HG02970 (cell line): ENCODE results near the gene TSPAN5.

Experiments
- ATAC-seq: cut with Tn5 transposase; IDR thresholded peaks from one replicate; pipeline ENCODE4 v1.9.1; 2021; ENCODE audit warnings: mild to moderate bottlenecking, moderate library complexity, moderate number of reproducible peaks; ENCODE audit not compliant: unreplicated experiment, low FRiP score

TSPAN5 gene

GRCh38 chr4:98652996-98653395 lies 5.4 kb downstream of the TSPAN5 start:
- ATAC-seq: no peak

DNA sequence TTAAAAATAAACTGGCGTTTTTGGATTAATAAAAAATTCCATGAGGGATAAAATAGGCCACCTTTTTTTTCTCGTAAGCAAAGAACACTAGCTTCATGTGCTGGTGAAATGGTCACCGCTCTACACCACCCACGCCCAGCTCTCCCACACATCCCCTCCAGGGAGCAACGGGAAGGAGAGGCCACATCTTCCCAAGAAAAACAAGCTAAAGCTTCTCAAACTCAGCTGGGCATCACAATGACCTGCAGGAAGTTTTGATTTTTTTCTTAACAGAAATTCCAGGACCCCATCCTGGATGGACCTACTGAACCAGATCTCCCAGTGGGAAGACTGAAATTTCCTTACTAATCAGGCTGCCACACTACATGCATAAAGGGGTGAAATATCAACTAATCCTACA lies 9.8 kb downstream of the TSPAN5 start:
- ATAC-seq: no peak

DNA sequence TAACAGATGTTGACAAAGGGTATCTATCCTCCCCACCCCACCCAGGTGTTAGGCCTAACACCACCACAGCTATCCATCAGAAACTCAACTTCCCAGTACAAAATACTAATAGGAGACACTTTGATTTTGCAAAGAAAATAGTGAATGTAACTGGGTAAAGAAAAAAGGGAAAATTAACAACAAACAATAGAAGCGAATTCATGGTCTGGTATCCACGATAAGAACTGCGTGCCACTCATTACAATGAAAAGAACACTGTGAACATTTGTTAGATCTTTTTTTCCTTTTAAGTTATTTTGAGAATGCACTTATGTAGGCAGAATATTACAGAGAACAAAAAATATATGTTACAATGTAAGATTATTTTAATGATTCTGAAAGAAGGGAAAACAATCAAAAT lies 12.0 kb downstream of the TSPAN5 start:
- no peak for ATAC-seq

- ATAC-seq: no peak
Observed at GRCh38 chr4:98645527-98645926, 12.9 kb downstream of the TSPAN5 start.

- no peak for ATAC-seq
Observed at GRCh38 chr4:98643755-98644154, 14.7 kb downstream of the TSPAN5 start.

GRCh38 chr4:98642991-98643426 lies 15.4 kb downstream of the TSPAN5 start:
- ATAC-seq: no peak

- ATAC-seq: no peak
Observed at GRCh38 chr4:98641906-98642668, 16.3 kb downstream of the TSPAN5 start.

GRCh38 chr4:98641376-98641775 lies 17.0 kb downstream of the TSPAN5 start:
- ATAC-seq: no peak

DNA sequence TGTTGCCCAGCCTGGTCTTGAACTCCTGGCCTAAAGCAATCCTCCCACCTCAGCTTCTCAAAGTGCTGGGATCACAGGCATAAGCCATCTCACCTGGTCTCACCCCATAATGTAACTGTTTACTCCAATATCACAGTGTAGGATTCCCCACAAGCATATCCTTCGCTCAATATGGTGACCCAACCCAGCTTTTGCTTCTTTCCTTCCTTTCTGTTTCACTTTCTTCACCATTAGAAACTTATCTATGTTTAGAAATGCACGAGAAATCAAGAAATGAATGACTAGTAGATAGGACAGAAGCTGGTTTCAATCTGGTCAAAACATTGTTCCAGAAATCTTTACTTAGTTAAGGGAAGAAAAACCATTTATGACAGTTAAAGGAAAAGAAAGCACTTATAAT lies 18.9 kb downstream of the TSPAN5 start:
- no peak for ATAC-seq

DNA sequence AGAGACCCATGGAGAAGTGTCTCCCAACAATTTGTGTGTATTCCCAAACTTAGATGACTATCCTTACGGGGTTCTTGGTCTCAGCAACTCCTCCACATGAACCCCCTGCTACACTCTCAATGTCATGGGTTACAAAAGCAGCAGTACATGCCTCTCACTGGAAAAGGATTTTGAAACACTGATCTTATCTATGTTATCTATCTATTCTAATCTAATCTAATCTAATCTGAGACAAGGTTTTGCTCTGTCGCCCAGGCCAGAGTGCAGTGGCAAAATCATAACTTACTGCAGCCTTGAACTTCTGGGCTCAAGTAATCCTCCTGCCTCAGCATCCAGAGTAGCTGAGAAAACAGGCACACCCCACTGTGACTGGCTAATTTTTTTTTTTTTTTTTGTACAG lies 19.3 kb downstream of the TSPAN5 start:
- ATAC-seq: no peak

- ATAC-seq: no peak
Observed at GRCh38 chr4:98638661-98639060, 19.8 kb downstream of the TSPAN5 start.

DNA sequence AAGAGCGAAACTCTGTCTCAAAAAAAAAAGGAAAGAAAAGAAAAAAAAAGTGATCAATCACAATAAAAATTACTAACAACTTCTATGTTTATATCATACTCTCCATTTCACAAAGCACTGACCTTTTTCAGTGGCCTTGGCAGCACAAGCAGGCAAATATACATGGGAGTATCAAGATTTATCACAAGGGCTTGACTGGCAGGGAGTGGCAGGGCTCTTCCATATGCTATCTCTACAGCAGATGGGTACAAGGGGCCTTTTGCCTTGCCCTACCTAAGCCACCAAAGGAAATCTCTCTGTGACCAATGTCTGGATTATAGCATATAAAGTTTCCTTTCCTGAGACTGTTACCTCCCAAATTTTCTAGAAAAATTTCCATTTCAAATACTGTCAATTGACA lies 24.4 kb downstream of the TSPAN5 start:
- ATAC-seq: no peak

GRCh38 chr4:98633159-98633558 lies 25.3 kb downstream of the TSPAN5 start:
- ATAC-seq: no peak

- no peak for ATAC-seq
Observed at GRCh38 chr4:98632258-98632657, 26.2 kb downstream of the TSPAN5 start.

DNA sequence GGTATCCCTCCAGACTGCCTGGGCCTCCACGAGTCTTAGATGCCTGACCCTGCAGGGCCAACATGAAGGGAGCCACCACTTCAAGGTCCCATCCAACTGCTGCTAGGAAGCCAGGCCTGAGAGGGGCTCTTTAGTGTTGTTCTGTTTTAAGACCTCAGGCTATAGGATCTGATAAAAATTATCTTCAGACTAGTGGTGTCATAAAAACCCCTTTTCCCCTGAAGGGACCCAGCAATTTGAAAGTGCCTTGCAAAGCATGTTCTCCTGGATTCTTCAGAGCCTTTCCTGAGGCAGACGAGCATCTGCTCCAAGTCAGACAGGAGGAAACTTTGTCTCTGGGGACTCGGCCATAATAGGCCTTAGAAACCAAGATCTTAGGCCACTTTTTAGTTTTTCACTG lies 26.9 kb downstream of the TSPAN5 start:
- ATAC-seq: no peak

GRCh38 chr4:98630737-98631454 lies 27.5 kb downstream of the TSPAN5 start:
- no peak for ATAC-seq

DNA sequence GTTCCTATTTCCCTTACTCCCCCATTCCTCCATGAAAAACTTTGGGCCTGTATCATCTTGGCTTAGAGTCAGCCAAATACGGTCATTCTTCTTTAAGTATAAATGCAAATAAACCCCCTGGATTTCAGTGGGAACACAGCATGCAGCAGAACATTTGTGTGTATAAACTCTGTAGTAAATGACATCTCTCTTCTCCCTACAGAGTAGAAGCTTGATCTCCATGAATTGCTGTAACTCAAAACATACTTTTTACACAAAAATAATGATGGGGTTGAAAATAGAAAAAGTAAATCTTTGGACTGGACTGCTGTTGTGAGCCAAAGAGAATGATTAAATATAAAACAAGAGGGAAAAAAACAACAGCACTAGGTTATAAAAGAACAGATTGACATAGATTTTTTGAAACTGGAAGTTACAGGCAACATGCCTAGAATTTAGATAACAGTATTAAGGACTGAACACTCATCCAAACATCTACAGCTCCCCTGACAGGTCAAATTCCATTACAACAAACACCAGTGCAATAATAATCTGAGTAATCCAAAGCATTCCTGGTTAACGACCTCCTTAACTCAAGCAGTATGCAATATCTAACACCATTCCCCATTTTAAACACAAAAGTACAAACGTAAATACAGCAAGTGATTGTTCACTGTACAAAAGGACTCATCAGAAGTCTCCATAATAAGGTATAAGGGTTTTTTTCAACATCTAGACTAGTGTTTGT lies 30.7 kb downstream of the TSPAN5 start:
- ATAC-seq: no peak

- no peak for ATAC-seq
Observed at GRCh38 chr4:98626350-98626749, 32.1 kb downstream of the TSPAN5 start.

DNA sequence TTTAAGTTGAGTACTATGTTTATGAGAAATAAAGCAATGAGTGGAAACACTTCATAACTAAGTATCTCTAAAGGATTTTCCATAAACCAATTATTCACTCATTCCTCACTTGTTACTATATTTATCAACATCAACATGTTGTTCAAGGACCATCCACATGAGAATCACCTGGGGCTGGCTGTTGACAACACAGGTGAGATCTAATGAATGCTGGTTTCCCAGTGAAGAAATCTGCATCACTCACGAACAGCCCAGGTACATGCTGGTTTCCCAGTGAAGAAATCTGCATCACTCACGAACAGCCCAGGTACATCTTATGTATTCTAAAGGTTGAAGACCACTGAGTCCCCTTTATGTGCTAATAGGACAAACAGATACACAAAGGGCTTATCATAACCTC lies 32.5 kb downstream of the TSPAN5 start:
- ATAC-seq: no peak

GRCh38 chr4:98625399-98625798 lies 33.0 kb downstream of the TSPAN5 start:
- no peak for ATAC-seq

DNA sequence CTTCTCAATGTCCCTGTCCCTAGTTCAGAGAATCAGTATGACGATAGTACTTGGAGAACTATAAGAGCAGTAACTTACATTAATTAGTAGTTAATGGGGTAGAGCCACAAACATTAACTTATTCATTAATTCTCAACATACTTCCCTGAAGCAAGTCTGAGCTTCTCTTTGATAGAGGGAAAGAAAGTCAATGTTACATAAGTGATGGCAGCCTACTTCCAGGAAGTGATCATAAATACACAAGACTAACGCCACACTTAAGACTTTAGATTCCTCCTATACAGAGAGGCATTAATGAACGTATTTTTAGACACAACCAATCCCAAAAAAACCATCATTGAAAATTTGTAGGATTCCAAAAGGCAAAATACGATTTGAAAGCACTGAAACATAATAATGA lies 33.8 kb downstream of the TSPAN5 start:
- no peak for ATAC-seq
